ENCODE results near the gene COX4I1.
A peak's percentile ranks its signal among the peaks of the same experiment; 100 is the strongest.
"Not testable (repeated sequence)": the region's sequence is repeated elsewhere in the genome, so short reads cannot be mapped to it uniquely, and the experiment has no call there.

COX4I1 gene

GRCh38 chr16:85829751-85830445 lies 30.4 kb downstream of the COX4I1 start:
- H3K27ac ChIP-seq (ENCODE audit: low read depth, low read length) = no peak overlapping the region
- H3K36me3 ChIP-seq (ENCODE audit: control insufficient read depth in 1 of 2, insufficient read depth in 2 of 2, low read length in 2 of 2) = no peaks in the 10 kb centered on the region
- H3K9ac ChIP-seq (ENCODE audit: low read depth in 1 of 2, low read length in 2 of 2) = no peak overlapping the region

GRCh38 chr16:85830821-85831220 lies 31.3 kb downstream of the COX4I1 start:
- H3K9ac ChIP-seq (ENCODE audit: low read depth in 1 of 2, low read length in 2 of 2) = no peak overlapping the region
- no peak overlapping the region for H3K27ac ChIP-seq (ENCODE audit: low read depth, low read length)
- H3K4me1 ChIP-seq (ENCODE audit: control insufficient read depth in 1 of 2, insufficient read depth in 2 of 2, low read length in 2 of 2) = no peaks in the 10 kb centered on the region
- no peaks in the 10 kb centered on the region for H3K9me3 ChIP-seq (ENCODE audit: control insufficient read depth in 1 of 2, low read length in 2 of 2)
- H3K4me3 ChIP-seq (ENCODE audit: low read depth in 1 of 2, low read length in 2 of 2) = no peak overlapping the region
- peaks cover 0 to 5% of the 10 kb centered on the region in 2 donors for H3K27me3 ChIP-seq (ENCODE audit: control insufficient read depth in 1 of 2, insufficient read depth in 2 of 2, low read length in 2 of 2)
- H3K36me3 ChIP-seq (ENCODE audit: control insufficient read depth in 1 of 2, insufficient read depth in 2 of 2, low read length in 2 of 2) = no peaks in the 10 kb centered on the region

More at GRCh38 chr16:85829751-85830445, 30.4 kb downstream of the COX4I1 start:
- H3K4me1 ChIP-seq (ENCODE audit: control insufficient read depth in 1 of 2, insufficient read depth in 2 of 2, low read length in 2 of 2) = no peaks in the 10 kb centered on the region
- no peak overlapping the region for H3K4me3 ChIP-seq (ENCODE audit: low read depth in 1 of 2, low read length in 2 of 2)
- no peaks in the 10 kb centered on the region for H3K9me3 ChIP-seq (ENCODE audit: control insufficient read depth in 1 of 2, low read length in 2 of 2)
- peaks cover 0 to 5% of the 10 kb centered on the region in 2 donors for H3K27me3 ChIP-seq (ENCODE audit: control insufficient read depth in 1 of 2, insufficient read depth in 2 of 2, low read length in 2 of 2)

GRCh38 chr16:85832570-85833218 lies 33.2 kb downstream of the COX4I1 start:
- H3K4me3 ChIP-seq (ENCODE audit: low read depth in 1 of 2, low read length in 2 of 2) = no peak overlapping the region
- H3K36me3 ChIP-seq (ENCODE audit: control insufficient read depth in 1 of 2, insufficient read depth in 2 of 2, low read length in 2 of 2) = no peaks in the 10 kb centered on the region
- no peak overlapping the region for H3K9ac ChIP-seq (ENCODE audit: low read depth in 1 of 2, low read length in 2 of 2)
- no peaks in the 10 kb centered on the region for H3K4me1 ChIP-seq (ENCODE audit: control insufficient read depth in 1 of 2, insufficient read depth in 2 of 2, low read length in 2 of 2)
- peaks cover 0 to 11% of the 10 kb centered on the region in 2 donors for H3K27me3 ChIP-seq (ENCODE audit: control insufficient read depth in 1 of 2, insufficient read depth in 2 of 2, low read length in 2 of 2)
- no peaks in the 10 kb centered on the region for H3K9me3 ChIP-seq (ENCODE audit: control insufficient read depth in 1 of 2, low read length in 2 of 2)
- no peak overlapping the region for H3K27ac ChIP-seq (ENCODE audit: low read depth, low read length)

GRCh38 chr16:85833219-85833920 lies 33.9 kb downstream of the COX4I1 start:
- H3K4me1 ChIP-seq (ENCODE audit: control insufficient read depth in 1 of 2, insufficient read depth in 2 of 2, low read length in 2 of 2) = no peaks in the 10 kb centered on the region
- H3K9me3 ChIP-seq (ENCODE audit: control insufficient read depth in 1 of 2, low read length in 2 of 2) = no peaks in the 10 kb centered on the region
- peak overlapping the region; percentile 10 for H3K27ac ChIP-seq (ENCODE audit: low read depth, low read length)
- H3K9ac ChIP-seq (ENCODE audit: low read depth in 1 of 2, low read length in 2 of 2) = no peak overlapping the region
- peaks cover 0 to 11% of the 10 kb centered on the region in 2 donors for H3K27me3 ChIP-seq (ENCODE audit: control insufficient read depth in 1 of 2, insufficient read depth in 2 of 2, low read length in 2 of 2)
- no peaks in the 10 kb centered on the region for H3K36me3 ChIP-seq (ENCODE audit: control insufficient read depth in 1 of 2, insufficient read depth in 2 of 2, low read length in 2 of 2)
- no peak overlapping the region for H3K4me3 ChIP-seq (ENCODE audit: low read depth in 1 of 2, low read length in 2 of 2)

- Histone ChIP-seq H3K4me3 (ENCODE audit: low read depth in 1 of 2, low read length in 2 of 2) (no peak overlapping the region), H3K4me1 (ENCODE audit: control insufficient read depth in 1 of 2, insufficient read depth in 2 of 2, low read length in 2 of 2) (no peaks in the 10 kb centered on the region), H3K27ac (ENCODE audit: low read depth, low read length) (no peak overlapping the region), H3K36me3 (ENCODE audit: control insufficient read depth in 1 of 2, insufficient read depth in 2 of 2, low read length in 2 of 2) (no peaks in the 10 kb centered on the region), H3K27me3 (ENCODE audit: control insufficient read depth in 1 of 2, insufficient read depth in 2 of 2, low read length in 2 of 2) (peaks cover 0 to 11% of the 10 kb centered on the region in 2 donors), H3K9me3 (ENCODE audit: control insufficient read depth in 1 of 2, low read length in 2 of 2) (no peaks in the 10 kb centered on the region), H3K9ac (ENCODE audit: low read depth in 1 of 2, low read length in 2 of 2) (no peak overlapping the region)
Measured at GRCh38 chr16:85834741-85835140, 35.2 kb downstream of the COX4I1 start.

- no peak overlapping the region for H3K9ac ChIP-seq (ENCODE audit: low read depth in 1 of 2, low read length in 2 of 2)
- H3K4me3 ChIP-seq (ENCODE audit: low read depth in 1 of 2, low read length in 2 of 2) = no peak overlapping the region
- H3K9me3 ChIP-seq (ENCODE audit: control insufficient read depth in 1 of 2, low read length in 2 of 2) = no peaks in the 10 kb centered on the region
- no peaks in the 10 kb centered on the region for H3K36me3 ChIP-seq (ENCODE audit: control insufficient read depth in 1 of 2, insufficient read depth in 2 of 2, low read length in 2 of 2)
- H3K4me1 ChIP-seq (ENCODE audit: control insufficient read depth in 1 of 2, insufficient read depth in 2 of 2, low read length in 2 of 2) = no peaks in the 10 kb centered on the region
- H3K27ac ChIP-seq (ENCODE audit: low read depth, low read length) = no peak overlapping the region
- peaks cover 0 to 11% of the 10 kb centered on the region in 2 donors for H3K27me3 ChIP-seq (ENCODE audit: control insufficient read depth in 1 of 2, insufficient read depth in 2 of 2, low read length in 2 of 2)
Measured at GRCh38 chr16:85835227-85835751, 35.8 kb downstream of the COX4I1 start.

- Histone ChIP-seq H3K4me3 (ENCODE audit: low read depth in 1 of 2, low read length in 2 of 2) (no peak overlapping the region), H3K9me3 (ENCODE audit: control insufficient read depth in 1 of 2, low read length in 2 of 2) (no peaks in the 10 kb centered on the region), H3K4me1 (ENCODE audit: control insufficient read depth in 1 of 2, insufficient read depth in 2 of 2, low read length in 2 of 2) (no peaks in the 10 kb centered on the region), H3K27ac (ENCODE audit: low read depth, low read length) (no peak overlapping the region), H3K27me3 (ENCODE audit: control insufficient read depth in 1 of 2, insufficient read depth in 2 of 2, low read length in 2 of 2) (peaks cover 0 to 11% of the 10 kb centered on the region in 2 donors), H3K9ac (ENCODE audit: low read depth in 1 of 2, low read length in 2 of 2) (no peak overlapping the region), H3K36me3 (ENCODE audit: control insufficient read depth in 1 of 2, insufficient read depth in 2 of 2, low read length in 2 of 2) (no peaks in the 10 kb centered on the region)
Measured at GRCh38 chr16:85835956-85836705, 36.6 kb downstream of the COX4I1 start.

GRCh38 chr16:85836706-85837582 lies 37.4 kb downstream of the COX4I1 start:
- H3K36me3 ChIP-seq (ENCODE audit: control insufficient read depth in 1 of 2, insufficient read depth in 2 of 2, low read length in 2 of 2) = no peaks in the 10 kb centered on the region
- H3K27ac ChIP-seq (ENCODE audit: low read depth, low read length) = no peak overlapping the region
- no peak overlapping the region for H3K4me3 ChIP-seq (ENCODE audit: low read depth in 1 of 2, low read length in 2 of 2)
- peaks cover 0 to 11% of the 10 kb centered on the region in 2 donors for H3K27me3 ChIP-seq (ENCODE audit: control insufficient read depth in 1 of 2, insufficient read depth in 2 of 2, low read length in 2 of 2)
- no peaks in the 10 kb centered on the region for H3K4me1 ChIP-seq (ENCODE audit: control insufficient read depth in 1 of 2, insufficient read depth in 2 of 2, low read length in 2 of 2)
- H3K9me3 ChIP-seq (ENCODE audit: control insufficient read depth in 1 of 2, low read length in 2 of 2) = no peaks in the 10 kb centered on the region
- no peak overlapping the region for H3K9ac ChIP-seq (ENCODE audit: low read depth in 1 of 2, low read length in 2 of 2)

- not testable (repeated sequence) for H3K27ac ChIP-seq (ENCODE audit: low read depth, low read length)
- H3K27me3 ChIP-seq (ENCODE audit: control insufficient read depth in 1 of 2, insufficient read depth in 2 of 2, low read length in 2 of 2) = peaks cover 0 to 11% of the 10 kb centered on the region in 2 donors
Measured at GRCh38 chr16:85837654-85838053, 38.2 kb downstream of the COX4I1 start.

More at GRCh38 chr16:85837654-85838053, 38.2 kb downstream of the COX4I1 start:
- not testable (repeated sequence) for H3K4me1 ChIP-seq (ENCODE audit: control insufficient read depth in 1 of 2, insufficient read depth in 2 of 2, low read length in 2 of 2); H3K9me3 ChIP-seq (ENCODE audit: control insufficient read depth in 1 of 2, low read length in 2 of 2); H3K4me3 ChIP-seq (ENCODE audit: low read depth in 1 of 2, low read length in 2 of 2); H3K36me3 ChIP-seq (ENCODE audit: control insufficient read depth in 1 of 2, insufficient read depth in 2 of 2, low read length in 2 of 2); H3K9ac ChIP-seq (ENCODE audit: low read depth in 1 of 2, low read length in 2 of 2)
